NOMO-1 treated with DMSO at 0.1 percent for 48 hours (cell line): ENCODE results near the gene ARNT2.

Experiments used
- DNase-seq: peaks from one replicate; lab custom pipeline; 2025; ENCODE audit not compliant: unreplicated experiment; lab: John Stamatoyannopoulos, UW

Gene ARNT2

GRCh38 chr15:80569656-80570055 is 165.5 kb downstream of the ARNT2 start:
- DNase-seq = no peak

DNA sequence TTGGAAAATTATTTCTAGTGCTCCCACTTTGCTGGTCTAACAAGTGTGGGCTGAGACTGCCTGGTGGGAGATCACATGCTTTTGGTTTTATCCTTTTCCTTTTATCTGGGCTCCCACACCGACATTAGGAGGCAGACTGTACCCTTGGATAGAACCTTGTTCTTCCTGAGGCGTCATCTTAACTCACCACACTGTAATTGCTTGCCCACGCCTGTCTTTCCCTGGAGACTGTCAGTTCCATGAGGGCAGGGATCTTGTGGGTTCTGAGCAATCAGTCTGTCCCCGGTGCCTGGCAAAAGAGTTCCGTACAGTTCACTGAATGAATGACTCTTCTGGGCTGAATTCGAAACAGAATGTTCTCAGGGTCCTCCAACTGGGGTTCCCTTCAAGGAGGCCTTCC is 166.4 kb downstream of the ARNT2 start:
- no peak for DNase-seq

DNA sequence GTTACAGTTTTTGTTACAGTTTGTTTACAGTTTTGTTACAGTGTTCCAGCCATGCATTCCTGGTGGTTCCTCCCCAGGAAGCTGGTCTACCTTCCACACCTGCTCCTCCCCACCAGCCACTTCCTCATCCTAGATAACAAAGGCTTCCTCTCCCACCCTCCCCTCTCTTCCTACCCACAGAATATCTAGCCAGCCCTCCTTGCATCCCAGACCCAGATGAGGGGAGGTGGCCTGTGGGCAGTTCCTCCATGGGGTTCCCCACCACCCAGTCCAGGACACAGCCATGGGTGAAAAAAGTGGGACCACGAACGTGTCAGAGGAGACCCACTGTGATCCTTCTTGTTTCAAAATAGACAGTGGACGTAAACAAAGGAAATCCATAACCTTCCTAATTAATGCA is 168.2 kb downstream of the ARNT2 start:
- DNase-seq = no peak

DNA sequence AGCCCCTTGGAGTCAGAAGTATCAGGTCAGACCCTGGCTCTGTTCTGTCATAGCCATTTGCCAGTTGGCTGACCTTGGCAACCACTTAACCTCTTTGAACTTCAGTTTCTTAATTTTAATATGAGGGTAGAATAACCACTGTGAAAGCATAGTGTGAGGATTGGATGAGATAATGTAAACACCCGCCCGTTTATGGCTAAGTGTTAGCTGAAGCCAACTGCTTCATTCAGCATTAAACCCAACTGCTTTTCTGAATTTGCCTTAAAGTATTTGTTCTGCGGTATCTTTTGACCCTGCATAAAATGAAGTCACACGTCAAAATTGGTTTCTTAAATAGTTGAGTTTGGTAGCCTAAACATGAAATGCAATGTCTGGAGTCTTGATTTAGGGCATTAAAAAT is 169.4 kb downstream of the ARNT2 start:
- no peak for DNase-seq

DNA sequence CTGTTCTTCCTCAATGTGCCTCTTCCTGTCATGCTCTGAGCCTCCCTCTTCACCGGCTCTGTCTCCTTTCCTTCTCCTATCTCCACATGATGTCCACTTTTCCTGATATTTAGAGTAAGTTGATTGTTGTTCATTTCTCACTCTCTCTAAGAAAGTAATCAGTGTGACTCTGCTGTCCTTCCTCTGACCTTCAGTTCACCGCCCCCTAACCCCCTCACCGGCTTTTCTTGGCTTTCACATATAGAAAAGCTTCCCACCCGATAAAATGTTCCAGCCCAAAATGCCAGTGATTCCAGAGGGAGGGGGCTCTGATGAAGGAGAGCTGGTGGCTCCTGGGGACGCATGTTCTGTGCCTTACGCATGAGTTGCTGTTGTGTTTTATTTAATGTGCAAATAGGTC is 170.4 kb downstream of the ARNT2 start:
- DNase-seq = no peak

DNA sequence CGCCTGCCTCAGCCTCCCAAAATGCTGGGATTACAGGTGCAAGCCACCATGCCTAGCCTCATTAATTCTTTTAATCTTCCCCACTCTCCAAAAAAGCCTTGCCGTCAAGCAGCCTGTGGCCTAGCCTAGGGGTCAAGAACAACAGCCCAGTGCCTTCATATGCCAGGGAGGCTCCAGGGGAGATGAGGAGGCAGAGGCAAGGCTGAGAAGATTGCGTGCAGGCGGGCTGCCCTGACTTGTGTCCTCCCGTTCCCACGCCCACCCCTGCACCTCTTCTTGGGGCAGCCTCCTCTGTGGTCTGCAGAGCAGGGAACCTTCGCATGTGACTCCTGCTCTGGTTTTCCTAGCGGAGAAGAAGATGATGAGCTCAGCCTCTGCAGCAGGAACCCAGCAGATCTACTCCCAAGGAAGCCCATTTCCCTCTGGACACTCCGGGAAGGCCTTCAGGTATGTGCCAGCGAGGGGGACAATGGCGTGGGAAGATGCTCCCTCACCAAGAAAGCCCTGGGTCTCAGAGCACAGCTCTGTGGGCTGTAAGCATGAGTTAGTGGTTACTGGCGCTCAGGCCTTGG is 172.4 kb downstream of the ARNT2 start:
- DNase-seq = no peak

DNA sequence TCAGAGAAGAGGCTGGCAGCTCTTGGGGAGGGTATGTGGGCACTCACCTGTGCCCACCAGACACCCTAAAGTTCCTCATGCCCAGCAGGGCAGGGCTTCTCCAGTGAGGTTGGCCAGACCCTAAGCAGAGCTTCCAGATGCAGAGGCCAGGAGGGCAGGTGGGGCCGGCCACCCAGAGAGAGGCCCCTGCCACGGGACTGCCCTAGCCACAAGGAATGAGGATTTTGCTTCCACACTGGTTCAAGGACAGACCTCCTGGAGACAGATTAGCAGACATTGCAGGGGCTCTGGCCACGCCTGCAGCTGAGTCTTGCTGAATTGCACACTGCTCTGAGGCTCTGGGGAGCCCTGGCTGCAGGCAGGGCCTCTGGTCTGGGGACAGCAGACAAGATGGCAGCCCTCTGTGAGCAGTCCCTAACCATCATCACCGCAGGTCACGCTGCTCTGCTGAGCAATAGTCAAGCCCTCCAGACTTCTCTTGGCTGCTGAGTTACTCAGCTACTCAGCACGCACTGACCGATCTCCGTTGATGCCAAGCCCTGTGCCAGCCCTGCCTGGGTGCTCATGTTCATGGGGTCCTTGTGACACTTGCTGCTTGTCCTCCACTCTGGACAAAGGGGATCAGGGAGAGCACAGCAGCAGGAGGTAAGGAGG is 173.5 kb downstream of the ARNT2 start:
- DNase-seq = no peak

DNA sequence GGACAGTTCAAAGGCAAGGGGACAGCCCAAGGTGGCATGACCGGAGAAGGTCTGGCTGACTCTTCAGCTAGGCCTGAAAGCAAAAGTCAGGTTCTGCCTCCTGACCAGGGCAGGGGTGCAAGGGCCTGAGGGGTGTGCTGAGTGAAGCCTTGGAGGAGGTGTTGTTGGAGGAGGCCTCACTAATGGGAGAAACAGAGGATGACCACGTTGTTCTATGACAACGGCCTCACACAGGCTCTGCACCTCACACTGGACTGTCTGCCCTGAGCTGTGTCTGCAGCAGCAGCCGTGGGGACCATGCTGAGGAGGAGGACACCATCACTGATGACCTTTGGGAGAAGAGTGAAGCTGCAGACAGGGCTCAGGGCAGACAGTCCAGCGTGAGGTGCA is 174.0 kb downstream of the ARNT2 start:
- no peak for DNase-seq

GRCh38 chr15:80578871-80579270 is 174.7 kb downstream of the ARNT2 start:
- no peak for DNase-seq

GRCh38 chr15:80579611-80580010 is 175.4 kb downstream of the ARNT2 start:
- DNase-seq = no peak

GRCh38 chr15:80580106-80580505 is 175.9 kb downstream of the ARNT2 start:
- no peak for DNase-seq

- no peak for DNase-seq
Observed at GRCh38 chr15:80580536-80581260, 176.5 kb downstream of the ARNT2 start.

DNA sequence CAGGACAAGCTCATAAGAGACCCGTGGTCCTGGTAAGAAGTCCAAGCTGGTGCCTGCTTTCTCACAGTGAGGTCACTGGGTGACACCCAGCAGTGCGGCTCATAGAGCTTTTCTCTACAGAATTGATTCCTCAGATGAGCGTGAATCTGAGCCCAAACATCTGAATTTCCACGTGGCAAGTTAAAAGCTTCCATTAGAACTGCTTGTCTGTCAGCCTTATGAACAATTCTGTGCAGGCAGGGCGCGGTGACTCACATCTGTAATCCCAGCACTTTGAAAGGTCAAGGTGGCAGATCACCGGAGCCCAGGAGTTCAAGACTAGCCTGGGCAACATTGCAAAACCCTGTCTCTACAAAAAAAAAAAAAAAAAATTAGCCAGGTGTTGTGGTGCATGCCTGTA is 177.8 kb downstream of the ARNT2 start:
- no peak for DNase-seq

GRCh38 chr15:80582816-80583423 is 178.7 kb downstream of the ARNT2 start:
- no peak for DNase-seq

GRCh38 chr15:80584561-80584964 is 180.4 kb downstream of the ARNT2 start:
- DNase-seq = no peak

- DNase-seq = no peak
Observed at GRCh38 chr15:80584973-80585525, 180.9 kb downstream of the ARNT2 start.

DNA sequence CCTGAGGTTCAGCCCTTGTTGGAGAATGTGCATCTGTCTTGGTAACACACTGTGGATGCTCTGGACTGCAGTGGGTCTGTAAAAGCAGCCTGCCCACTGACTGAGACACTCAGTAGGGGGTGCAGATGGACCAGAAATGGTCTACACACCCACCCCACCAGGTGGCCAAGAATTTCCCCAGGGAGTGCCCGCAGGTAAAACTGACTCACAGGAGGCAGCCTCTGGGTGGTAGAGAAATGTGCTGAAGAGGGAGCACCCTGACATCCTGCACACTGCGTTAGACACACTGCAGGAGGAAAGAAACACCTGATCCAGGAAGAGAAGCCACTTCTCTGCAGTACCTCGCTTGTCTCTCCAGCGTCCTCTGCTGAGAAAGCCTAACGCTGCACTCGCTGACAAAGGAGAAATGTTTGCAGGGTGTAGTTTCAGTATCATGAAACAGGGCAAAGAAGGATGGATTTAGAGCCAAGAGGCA is 181.4 kb downstream of the ARNT2 start:
- no peak for DNase-seq

DNA sequence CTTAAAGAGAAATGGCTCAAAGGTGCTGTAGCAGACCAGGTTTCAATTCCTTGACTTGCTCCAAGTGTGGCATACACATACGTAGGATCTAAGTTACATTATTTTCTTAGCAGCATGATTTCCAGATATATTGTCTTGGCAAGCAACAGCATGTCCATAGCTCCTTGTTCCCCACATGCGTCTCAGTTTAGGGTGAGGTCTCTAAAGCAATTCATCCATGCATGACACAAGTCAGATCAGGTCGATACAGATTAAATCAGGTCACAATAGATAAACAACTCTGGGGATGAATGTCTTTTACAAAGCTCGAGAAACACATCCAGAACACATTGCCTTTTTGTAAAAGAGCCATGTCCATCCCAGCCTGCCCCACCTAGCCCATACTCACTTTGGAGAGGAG is 182.0 kb downstream of the ARNT2 start:
- no peak for DNase-seq

DNA sequence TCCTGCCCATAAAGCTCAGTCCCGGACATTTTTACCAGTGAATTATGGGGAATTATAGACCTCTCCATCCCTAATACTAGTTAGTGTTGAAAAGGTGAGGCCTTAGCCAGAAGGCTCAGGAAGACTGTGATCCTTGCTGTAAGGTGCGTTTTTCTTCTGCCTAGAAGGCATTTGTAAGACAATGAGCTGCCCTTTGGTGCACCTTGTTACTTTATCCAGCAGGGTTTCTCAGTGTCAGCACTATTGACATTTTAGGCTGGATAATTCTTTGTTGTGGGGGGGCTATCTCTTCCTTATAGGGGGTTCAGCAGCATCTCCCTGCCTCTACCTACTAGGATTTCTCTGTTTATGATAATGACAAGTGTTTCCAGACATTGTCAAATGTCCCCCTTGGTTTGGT is 182.8 kb downstream of the ARNT2 start:
- no peak for DNase-seq

GRCh38 chr15:80587816-80588456 is 183.8 kb downstream of the ARNT2 start:
- DNase-seq = no peak

DNA sequence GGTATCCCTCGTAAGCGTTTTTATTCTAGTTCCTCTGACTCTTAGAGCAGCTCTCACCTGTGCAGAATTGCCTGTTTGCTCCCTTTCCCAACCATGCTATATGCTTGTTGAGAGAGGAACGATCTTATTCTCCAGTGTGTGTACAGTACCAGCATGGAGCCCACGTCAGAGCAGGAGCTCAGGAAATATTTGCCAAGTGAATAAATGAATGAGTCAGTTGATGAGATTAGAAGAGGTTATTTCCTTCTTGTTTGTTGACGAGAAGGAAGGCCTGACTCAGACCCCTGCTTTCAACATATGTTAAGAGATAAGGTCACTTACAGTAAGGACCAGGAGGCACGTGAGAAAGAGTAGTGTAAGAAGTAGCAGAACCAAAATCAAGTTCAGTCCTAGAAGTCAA is 184.6 kb downstream of the ARNT2 start:
- no peak for DNase-seq
